Activated CD4-positive, alpha-beta T cell treated with anti-CD3 and anti-CD28 coated beads, Interleukin-2, amount 10 ng/mL, durations not matched to agents 7 days and 5 days (primary cell): ENCODE measurements around the gene GOLM1. TPM values are rescaled to one million over a fixed set of nuclear protein-coding genes. Genes with fewer than 3 reads are reported as not detected.

Experiments used
- CTCF ChIA-PET: fragments of 350-600 bp; sonication (Branson Sonifier 250); formaldehyde crosslinking; loops from one replicate; lab custom pipeline; 2021; ENCODE audit warnings: antibody characterized with exemption; lab: Charles Lee
- POLR2A ChIA-PET: fragments of 350-600 bp; sonication (Branson Sonifier 250); formaldehyde crosslinking; loops from one replicate; lab custom pipeline; 2021; ENCODE audit warnings: antibody characterized with exemption; lab: Charles Lee
- DNase-seq: peaks from one replicate; pipeline ENCODE4 v3.0.0-alpha.2; 2020
- H3K27ac Mint-ChIP-seq: one replicate; pipeline ENCODE4 v1.8.0; 2021; ENCODE audit warnings: mild to moderate bottlenecking, moderate library complexity, mixed read lengths
- H3K27me3 Mint-ChIP-seq: one replicate; pipeline ENCODE4 v1.8.0; 2021; ENCODE audit warnings: mixed read lengths
- H3K36me3 Mint-ChIP-seq: one replicate; pipeline ENCODE4 v1.8.0; 2021; ENCODE audit warnings: low read depth, mixed read lengths
- H3K4me1 Mint-ChIP-seq: one replicate; pipeline ENCODE4 v1.8.0; 2021; ENCODE audit warnings: mixed read lengths
- H3K4me3 Mint-ChIP-seq: one replicate; pipeline ENCODE4 v1.8.0; 2021; ENCODE audit warnings: mild to moderate bottlenecking, moderate library complexity, mixed read lengths
- H3K9me3 Mint-ChIP-seq: one replicate; pipeline ENCODE4 v1.8.0; 2021; ENCODE audit warnings: mixed read lengths
- total RNA-seq, 2 experiments: library from RNA; stranded (reverse); gene quantifications; one replicate each; pipeline ENCODE4 v1.2.3, GENCODE V29; 2021

Gene GOLM1
- total RNA-seq, 2 experiments from 2014 or later, result 0.87 to 1.0 TPM

DNA sequence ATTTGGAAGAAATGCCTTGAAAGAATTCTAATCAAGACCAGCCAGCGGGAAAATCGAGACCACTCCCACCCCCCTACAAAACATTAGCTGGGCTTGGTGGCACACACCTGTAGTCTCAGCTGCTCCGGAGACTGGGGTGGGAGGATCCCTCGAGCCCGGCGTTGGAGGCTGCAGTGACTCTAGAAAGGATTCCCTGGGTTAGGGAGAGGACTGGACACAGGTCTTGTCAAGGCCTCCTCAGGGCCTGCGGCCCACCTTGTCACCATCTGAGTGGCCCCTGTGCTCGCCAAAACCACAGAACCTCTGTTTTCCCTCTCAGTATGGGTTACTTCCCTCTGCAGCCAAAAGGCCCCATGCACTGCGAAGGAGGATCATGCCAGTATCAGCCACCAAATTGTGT is 16.5 kb upstream of the GOLM1 start:
- no peak overlapping the region for H3K27ac Mint-ChIP-seq
- no peaks in the 10 kb centered on the region for H3K9me3 Mint-ChIP-seq
- no peaks in the 10 kb centered on the region for H3K4me1 Mint-ChIP-seq
- DNase-seq, result no peak
- no peaks in the 10 kb centered on the region for H3K36me3 Mint-ChIP-seq
- no peak overlapping the region for H3K4me3 Mint-ChIP-seq
- peaks cover 4% of the 10 kb centered on the region for H3K27me3 Mint-ChIP-seq
- POLR2A ChIA-PET, result no interaction called here
- CTCF ChIA-PET, result interaction anchor here (0.6 to 0.7 kb wide), 2 partner anchors 72 to 76 kb away, joined by 3 to 4 read pairs; no protein-coding TSS in a partner anchor

DNA sequence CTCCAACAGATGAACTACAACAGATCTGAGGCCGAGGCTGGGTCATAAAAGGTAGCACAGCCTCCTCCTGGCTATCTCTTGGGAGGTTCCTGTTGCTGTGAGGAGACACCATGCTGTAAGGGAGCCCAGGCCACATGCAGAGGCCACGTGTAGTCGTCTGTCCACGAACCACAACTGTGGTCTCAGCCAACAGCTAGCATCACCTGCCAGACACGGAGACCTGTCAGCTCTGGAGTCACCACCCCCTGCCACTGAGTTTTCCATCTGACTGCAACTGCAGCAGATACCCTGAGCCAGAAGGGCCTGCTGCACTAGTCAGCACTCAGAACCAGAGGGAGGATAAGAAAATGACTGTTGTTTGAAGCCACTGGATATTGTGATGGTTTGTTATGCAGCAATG is 12.7 kb upstream of the GOLM1 start:
- ChIA-PET CTCF (interaction anchor here (0.7 to 1.7 kb wide), 2 partner anchors 11 to 247 kb away, joined by 3 to 5 read pairs; no protein-coding TSS in a partner anchor), POLR2A (no interaction called here)
- H3K4me1 Mint-ChIP-seq, result peaks cover 1% of the 10 kb centered on the region
- H3K27ac Mint-ChIP-seq, result no peak overlapping the region
- no peaks in the 10 kb centered on the region for H3K36me3 Mint-ChIP-seq
- no peak overlapping the region for H3K4me3 Mint-ChIP-seq
- peaks cover 13% of the 10 kb centered on the region for H3K27me3 Mint-ChIP-seq
- no peaks in the 10 kb centered on the region for H3K9me3 Mint-ChIP-seq
- no peak for DNase-seq

DNA sequence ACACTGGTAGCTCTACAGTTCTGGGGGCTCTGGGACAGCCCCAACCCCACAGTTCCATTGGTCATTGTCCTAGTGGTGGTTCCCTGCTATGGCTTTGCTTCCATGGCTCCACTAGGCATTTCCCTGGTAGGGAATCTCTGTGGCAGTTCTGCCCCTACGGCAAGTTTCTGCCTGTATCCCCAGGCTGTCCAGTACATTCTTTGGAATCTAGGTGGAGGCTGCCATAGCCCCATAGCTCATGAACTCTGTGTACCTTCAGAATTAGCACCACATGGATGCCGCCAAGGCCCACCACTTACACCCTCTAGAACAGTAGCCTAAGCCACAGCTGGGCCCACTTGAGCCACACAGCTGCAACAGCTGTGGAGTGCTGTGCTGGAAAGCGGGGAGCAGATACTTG is 3.3 kb upstream of the GOLM1 start:
- Mint-ChIP-seq H3K4me3 (no peak overlapping the region), H3K4me1 (peaks cover 21% of the 10 kb centered on the region), H3K27ac (no peak overlapping the region), H3K27me3 (peaks cover 58% of the 10 kb centered on the region), H3K9me3 (no peaks in the 10 kb centered on the region), H3K36me3 (no peaks in the 10 kb centered on the region)
- no peak for DNase-seq
- ChIA-PET POLR2A (no interaction called here), CTCF (no interaction called here)

DNA sequence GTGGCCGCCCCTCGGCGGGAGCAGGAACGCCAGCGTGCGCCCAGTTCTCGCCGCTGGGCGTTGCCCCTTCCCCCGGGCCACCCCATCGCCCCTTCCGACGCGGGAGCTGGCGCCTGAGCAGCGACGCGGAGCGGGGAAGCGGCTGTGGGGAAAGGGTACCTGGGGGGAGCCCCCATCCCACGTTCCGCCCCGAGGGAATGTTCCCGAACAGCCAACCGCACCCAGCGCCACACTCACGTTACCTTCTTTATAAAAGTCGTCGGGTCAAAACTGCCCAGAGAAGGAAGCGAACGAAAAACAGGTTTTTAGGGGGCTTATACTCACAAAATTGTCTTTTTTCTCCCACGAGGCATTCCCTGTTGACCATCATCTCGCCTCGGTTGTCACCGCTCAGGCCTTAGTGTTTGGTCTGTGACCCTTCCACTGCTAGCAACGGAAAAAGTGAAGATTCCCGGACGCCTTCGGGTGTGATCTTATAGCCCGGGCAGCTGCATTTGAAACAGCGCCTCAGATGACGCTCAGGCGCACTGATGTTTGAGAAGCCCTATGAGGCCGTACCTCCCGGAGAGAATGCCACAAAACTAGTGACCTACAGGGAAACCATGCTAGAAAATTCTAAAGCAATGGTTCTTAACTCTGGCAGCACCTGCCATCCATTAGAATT is 475 bp upstream of the GOLM1 start:
- H3K9me3 Mint-ChIP-seq, result no peaks in the 10 kb centered on the region
- POLR2A ChIA-PET, result interaction anchor here (0.5 kb wide), 1 partner anchor 147 kb away, joined by 4 read pairs; no protein-coding TSS in a partner anchor
- peaks cover 68% of the 10 kb centered on the region for H3K27me3 Mint-ChIP-seq
- CTCF ChIA-PET, result interaction anchor here (1.3 kb wide), 1 partner anchor 12 kb away, joined by 5 read pairs; no protein-coding TSS in a partner anchor
- H3K4me1 Mint-ChIP-seq, result peaks cover 15% of the 10 kb centered on the region
- peak; percentile 19 for DNase-seq
- peak overlapping the region; percentile 76 for H3K27ac Mint-ChIP-seq
- no peaks in the 10 kb centered on the region for H3K36me3 Mint-ChIP-seq
- H3K4me3 Mint-ChIP-seq, result peak overlapping the region; percentile 82

DNA sequence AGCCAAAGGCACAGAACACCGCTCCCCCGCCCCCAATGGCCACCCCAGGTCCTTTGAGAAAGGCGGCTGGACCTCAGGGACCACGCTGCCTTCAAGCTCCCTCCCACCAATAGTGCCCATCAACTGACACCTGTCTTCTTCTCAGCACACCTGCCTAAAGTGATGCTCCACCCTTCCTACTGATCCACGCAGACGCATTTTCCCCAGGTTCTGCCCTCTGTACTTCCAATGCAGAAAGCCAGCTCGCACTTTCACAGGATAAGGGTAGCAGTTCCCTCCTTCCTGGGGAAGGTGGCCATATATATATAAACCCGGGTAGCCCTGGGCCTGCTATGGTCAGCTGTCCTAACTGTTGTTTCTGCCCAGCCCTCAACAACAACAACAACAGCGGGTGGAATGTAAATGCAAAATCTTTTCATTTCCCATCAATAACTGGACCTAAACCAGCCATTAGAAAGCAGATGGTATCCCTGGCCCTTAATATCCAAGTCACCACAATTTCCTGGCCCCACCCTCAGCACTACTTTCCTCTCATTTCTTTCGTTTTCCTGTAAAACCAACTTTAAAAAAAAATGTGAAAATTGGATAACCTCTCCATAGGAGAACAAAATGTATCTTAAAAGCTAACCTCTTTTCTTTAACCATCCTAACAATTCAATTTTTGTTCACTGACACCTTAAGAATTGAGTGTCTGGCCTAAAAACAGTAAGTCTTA is 1.7 kb downstream of the GOLM1 start:
- H3K4me1 Mint-ChIP-seq, result peaks cover 15% of the 10 kb centered on the region
- H3K36me3 Mint-ChIP-seq, result no peaks in the 10 kb centered on the region
- ChIA-PET POLR2A (no interaction called here), CTCF (no interaction called here)
- H3K9me3 Mint-ChIP-seq, result no peaks in the 10 kb centered on the region
- H3K4me3 Mint-ChIP-seq, result no peak overlapping the region
- DNase-seq, result no peak
- H3K27ac Mint-ChIP-seq, result no peak overlapping the region
- H3K27me3 Mint-ChIP-seq, result peaks cover 53% of the 10 kb centered on the region

DNA sequence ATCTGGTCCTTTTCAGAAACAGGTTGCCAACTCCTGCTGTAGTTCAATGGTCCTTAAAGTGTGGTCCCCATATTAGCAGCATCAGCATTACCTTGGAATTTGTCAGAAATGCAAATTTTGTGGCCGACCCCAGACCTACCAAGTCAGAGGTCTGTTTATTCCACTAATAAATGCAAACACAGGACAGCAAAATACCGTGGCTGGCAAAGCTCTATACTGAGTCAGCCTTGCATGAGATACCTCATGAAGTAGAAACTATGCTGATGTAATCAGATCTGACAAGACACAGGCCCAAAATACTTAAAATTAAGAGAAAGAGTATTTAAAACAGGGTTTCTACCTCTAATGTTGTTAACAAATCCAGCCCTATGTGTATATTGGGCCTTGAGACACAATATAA is 3.0 kb downstream of the GOLM1 start:
- DNase-seq, result no peak
- Mint-ChIP-seq H3K27ac (no peak overlapping the region), H3K27me3 (peaks cover 42% of the 10 kb centered on the region), H3K4me3 (no peak overlapping the region), H3K4me1 (peaks cover 15% of the 10 kb centered on the region), H3K36me3 (no peaks in the 10 kb centered on the region), H3K9me3 (no peaks in the 10 kb centered on the region)
- ChIA-PET CTCF (no interaction called here), POLR2A (no interaction called here)

DNA sequence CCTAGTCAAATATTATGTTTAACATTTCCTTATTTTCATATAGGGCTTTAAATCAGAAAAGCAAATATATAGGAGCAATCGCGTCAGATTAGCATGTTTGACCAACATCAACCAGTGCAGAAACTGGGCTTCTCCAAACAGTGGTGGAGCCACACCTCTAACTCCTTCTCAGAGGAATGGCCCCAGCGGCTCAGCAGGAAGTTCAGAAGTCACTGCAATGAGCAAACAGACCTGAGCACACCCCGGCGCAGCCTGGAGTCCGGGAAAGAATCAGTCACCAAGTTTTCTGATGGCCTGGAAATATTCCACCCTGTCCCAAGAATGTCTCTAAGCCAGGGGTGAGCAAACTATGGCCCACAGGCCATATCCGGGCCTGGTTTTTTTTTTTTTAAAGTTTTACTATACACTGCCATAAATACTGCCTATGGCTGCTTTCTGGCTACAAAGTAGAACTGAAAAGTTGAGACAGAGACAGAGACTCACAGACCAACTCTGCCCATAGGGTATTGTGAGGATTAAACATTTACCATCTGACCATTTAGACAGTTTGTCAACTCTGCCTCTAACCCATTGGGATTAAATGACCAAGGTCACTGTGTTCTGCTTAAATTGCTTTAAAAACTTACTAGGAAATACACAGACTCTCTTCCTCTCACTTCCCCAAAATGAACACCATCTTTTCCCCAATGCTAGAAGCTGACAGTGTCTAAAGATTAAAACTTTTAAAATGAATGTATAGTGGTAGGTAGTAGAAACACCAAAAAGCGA is 5.4 kb downstream of the GOLM1 start:
- Mint-ChIP-seq H3K27ac (no peak overlapping the region), H3K27me3 (peaks cover 31% of the 10 kb centered on the region), H3K9me3 (no peaks in the 10 kb centered on the region), H3K4me1 (peaks cover 7% of the 10 kb centered on the region), H3K4me3 (no peak overlapping the region), H3K36me3 (no peaks in the 10 kb centered on the region)
- DNase-seq, result no peak
- ChIA-PET POLR2A (no interaction called here), CTCF (no interaction called here)

DNA sequence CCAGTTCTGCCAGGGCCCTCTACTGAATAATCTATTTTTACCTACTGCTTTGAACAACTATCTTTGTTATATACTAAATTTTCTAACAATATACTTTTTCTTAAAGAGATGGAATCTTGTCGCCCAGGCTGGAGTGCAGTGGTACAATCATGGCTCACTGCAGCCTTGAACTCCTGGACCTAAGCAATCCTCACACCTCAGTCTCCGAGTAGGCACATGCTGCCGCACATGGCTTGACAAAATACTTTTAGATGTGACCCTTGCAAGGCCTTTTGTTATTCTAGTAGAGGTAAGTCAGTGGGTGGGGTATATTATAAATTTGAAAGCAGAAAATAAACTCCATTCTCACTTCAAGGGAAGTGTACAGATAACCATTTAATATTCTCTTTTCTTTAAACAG is 7.9 kb downstream of the GOLM1 start:
- ChIA-PET POLR2A (no interaction called here), CTCF (no interaction called here)
- no peak for DNase-seq
- H3K27ac Mint-ChIP-seq, result no peak overlapping the region
- no peak overlapping the region for H3K4me3 Mint-ChIP-seq
- no peaks in the 10 kb centered on the region for H3K9me3 Mint-ChIP-seq
- H3K36me3 Mint-ChIP-seq, result no peaks in the 10 kb centered on the region
- H3K27me3 Mint-ChIP-seq, result peaks cover 37% of the 10 kb centered on the region
- H3K4me1 Mint-ChIP-seq, result no peaks in the 10 kb centered on the region

DNA sequence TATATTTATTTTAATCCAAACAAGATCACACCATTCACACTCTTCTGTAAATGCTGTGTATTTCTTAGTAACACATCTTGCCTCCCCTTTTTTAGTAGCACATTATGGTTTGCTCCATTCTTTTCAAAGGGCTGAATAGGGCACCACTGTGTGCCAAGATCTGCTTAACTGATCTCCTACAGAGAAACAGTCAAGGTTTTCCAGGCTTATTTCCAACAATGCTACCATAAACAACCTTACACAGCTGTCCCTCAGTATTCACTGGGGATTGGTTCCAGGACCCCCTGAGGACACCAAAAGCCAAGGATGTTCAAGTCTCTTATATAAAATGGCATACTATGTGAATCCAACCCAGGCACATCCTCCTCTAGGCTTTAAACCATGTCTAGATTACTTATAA is 16.5 kb downstream of the GOLM1 start:
- Mint-ChIP-seq H3K27ac (no peak overlapping the region), H3K36me3 (no peaks in the 10 kb centered on the region), H3K27me3 (peaks cover 18% of the 10 kb centered on the region), H3K9me3 (no peaks in the 10 kb centered on the region), H3K4me3 (no peak overlapping the region), H3K4me1 (no peaks in the 10 kb centered on the region)
- ChIA-PET POLR2A (no interaction called here), CTCF (no interaction called here)
- no peak for DNase-seq

DNA sequence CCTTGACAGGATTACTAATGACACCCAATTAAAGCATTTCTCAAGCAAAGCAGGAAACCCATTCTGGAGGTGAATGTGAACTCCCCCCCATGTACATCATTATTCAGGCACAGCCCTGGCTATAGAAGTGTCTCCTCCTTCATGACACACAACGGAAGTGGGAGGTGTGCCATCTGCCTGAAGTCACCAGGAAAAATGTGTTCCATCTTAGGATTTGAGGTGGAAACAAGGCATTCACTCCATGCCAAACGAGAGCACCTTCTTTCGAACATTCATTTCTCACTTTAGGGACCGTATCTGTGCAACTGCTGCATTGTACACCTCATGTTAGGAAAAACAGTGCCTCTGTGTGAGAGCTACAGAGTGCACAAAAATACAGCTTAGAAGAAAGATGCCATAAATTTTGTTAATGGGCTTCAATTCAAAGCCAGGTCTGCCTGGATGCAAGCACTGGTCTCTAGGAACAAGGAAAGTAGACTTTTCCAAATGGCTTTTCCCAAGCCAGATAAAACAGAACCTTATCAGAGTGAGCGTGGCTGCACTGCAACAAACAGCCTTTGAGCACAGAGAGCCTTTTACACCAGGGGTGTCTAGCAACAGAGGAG is 19.4 kb downstream of the GOLM1 start:
- H3K9me3 Mint-ChIP-seq, result no peaks in the 10 kb centered on the region
- H3K27ac Mint-ChIP-seq, result no peak overlapping the region
- ChIA-PET CTCF (interaction anchor here (0.6 kb wide), 1 partner anchor 43 kb away, joined by 6 read pairs; no protein-coding TSS in a partner anchor), POLR2A (no interaction called here)
- H3K4me3 Mint-ChIP-seq, result no peak overlapping the region
- DNase-seq, result no peak
- no peaks in the 10 kb centered on the region for H3K36me3 Mint-ChIP-seq
- peaks cover 1% of the 10 kb centered on the region for H3K27me3 Mint-ChIP-seq
- H3K4me1 Mint-ChIP-seq, result no peaks in the 10 kb centered on the region

DNA sequence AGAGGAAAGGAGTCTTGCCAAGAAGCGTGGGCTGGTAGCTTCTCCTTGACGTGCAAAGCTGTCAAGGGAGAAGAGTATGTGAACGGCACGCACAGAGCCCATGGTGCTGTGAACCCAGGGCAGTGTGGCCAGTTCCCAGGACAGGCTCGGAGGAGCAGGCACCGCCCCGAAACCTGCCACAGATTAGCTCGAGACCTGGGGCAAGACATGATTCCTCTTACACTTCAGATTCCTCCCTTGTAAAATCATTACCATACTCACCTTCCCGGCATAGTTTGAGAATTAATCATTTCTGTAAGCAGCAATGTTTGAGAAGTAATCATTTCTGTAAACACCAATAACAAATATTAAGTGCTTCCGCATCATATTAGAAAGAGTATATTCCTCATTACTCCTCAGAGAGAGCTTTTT is 19.9 kb downstream of the GOLM1 start:
- Mint-ChIP-seq H3K4me1 (no peaks in the 10 kb centered on the region), H3K27ac (no peak overlapping the region), H3K27me3 (peaks cover 1% of the 10 kb centered on the region), H3K36me3 (no peaks in the 10 kb centered on the region), H3K9me3 (no peaks in the 10 kb centered on the region), H3K4me3 (no peak overlapping the region)
- ChIA-PET POLR2A (no interaction called here), CTCF (no interaction called here)
- no peak for DNase-seq

DNA sequence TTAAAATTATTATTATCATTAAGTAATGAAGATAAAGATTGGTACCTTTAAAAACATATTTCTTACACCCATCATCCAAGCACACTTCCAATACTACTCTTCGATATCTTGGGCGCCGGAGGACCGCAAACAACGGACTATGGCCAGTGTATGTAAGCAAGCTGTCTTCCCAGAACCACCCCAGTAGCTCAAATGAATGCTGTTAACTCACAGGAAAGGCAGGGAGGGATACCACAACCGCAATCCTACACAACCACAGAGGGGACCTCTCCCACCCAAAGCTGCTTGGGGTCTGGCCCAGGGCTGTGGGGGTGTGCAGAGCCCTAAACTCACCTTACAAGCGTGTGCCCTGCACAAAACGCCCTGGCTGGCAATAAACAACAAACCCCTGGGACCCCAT is 20.6 kb downstream of the GOLM1 start:
- ChIA-PET CTCF (no interaction called here), POLR2A (no interaction called here)
- no peak overlapping the region for H3K27ac Mint-ChIP-seq
- H3K4me3 Mint-ChIP-seq, result no peak overlapping the region
- no peak for DNase-seq
- peaks cover 1% of the 10 kb centered on the region for H3K27me3 Mint-ChIP-seq
- no peaks in the 10 kb centered on the region for H3K9me3 Mint-ChIP-seq
- H3K4me1 Mint-ChIP-seq, result no peaks in the 10 kb centered on the region
- H3K36me3 Mint-ChIP-seq, result no peaks in the 10 kb centered on the region
